ENCODE measurements around the gene GNG13.

GNG13 gene, protein sequence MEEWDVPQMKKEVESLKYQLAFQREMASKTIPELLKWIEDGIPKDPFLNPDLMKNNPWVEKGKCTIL

DNA sequence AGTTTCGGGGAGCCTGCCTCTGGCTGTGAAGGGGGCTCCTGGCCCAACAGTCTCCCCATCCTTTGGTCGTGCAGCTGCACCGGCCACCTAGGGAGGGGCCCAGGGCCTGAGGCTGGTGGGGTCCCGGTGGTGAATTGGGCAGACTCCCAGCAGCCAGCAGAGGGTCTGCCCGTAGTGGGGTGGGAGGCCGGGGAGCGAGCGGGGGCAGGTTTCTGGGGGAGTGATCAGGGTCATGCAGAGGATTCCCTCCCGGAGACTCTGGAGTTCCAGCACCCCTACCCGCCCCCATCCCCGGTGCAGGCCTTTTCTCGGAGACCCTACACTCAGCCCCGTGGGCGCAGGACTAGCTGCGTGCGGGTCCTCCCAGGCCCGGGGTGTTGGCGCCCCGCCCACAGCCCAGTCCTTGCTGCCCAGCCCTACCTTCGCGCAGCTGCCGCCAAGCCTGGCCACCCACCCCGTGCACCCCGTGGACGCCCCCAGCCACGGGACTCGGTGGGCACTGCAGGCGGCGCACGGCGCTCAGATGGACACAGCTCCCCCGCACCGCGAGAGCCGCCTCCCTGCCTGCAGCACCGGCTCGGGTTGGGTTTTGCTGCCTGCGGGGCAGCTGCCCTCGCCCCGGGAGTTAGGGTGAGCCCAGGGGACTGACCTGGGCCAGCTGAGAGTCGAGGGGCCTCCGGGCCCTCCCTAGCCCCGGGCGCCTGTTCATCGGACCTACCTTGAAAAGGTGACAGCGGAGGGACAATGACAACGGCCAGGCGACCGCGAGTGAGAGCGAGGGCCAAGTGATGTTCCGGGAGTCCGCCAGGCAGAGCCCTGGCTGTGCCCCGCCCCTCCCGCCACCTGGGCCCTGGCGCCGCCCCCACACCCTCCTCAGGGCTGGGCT lies at the start of gene GNG13:
Gene GNG13 (minus strand): TSS at position 787 of the 886 bp plus-strand sequence. CDS start 1,657 bp downstream, outside the sequence.
- H3K27ac ChIP-seq = no peak within 1 kb of the TSS; the same call in 1 of the 2 replicates
- TF ChIP-seq ZFX (IDR thresholded peaks at IDR 0.05) = no peak
- TF ChIP-seq, protein P1, sequence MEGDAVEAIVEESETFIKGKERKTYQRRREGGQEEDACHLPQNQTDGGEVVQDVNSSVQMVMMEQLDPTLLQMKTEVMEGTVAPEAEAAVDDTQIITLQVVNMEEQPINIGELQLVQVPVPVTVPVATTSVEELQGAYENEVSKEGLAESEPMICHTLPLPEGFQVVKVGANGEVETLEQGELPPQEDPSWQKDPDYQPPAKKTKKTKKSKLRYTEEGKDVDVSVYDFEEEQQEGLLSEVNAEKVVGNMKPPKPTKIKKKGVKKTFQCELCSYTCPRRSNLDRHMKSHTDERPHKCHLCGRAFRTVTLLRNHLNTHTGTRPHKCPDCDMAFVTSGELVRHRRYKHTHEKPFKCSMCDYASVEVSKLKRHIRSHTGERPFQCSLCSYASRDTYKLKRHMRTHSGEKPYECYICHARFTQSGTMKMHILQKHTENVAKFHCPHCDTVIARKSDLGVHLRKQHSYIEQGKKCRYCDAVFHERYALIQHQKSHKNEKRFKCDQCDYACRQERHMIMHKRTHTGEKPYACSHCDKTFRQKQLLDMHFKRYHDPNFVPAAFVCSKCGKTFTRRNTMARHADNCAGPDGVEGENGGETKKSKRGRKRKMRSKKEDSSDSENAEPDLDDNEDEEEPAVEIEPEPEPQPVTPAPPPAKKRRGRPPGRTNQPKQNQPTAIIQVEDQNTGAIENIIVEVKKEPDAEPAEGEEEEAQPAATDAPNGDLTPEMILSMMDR (conservative IDR thresholded peaks at IDR 0.05) = no peak

DNA sequence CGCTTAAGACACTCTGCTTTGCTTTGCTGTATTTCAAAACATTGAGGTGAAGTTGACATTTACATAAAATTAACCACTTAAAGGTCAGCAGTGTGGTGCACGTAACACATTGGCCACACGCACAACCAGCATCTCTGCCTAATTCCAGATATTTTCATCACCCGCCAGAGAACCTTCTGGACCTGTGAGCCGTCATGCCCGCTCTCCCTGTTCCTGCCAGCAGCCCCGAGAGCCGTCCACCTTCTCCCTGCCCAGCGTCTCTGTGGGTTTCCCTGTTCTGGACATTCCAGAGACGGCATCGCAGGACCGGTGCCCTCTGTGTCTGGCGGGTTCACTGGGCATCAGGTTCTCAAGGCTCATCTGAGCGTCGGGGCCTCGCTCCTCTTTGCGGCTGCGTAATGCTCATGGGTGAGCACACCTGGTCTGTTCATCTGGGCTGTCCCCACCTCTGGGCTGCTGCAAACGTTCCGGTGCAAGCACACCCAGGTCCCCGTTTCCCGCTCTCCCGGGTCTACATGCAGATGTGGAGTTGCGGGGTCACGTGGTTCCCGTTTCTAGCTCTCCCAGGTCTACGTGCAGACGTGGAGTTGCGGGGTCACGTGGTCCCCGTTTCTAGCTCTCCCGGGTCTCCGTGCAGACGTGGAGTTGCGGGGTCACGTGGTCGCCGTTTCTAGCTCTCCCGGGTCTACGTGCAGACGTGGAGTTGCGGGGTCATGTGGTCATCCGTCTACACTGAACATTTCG lies 48.1 kb upstream of the GNG13 start:
- no peak overlapping the region for H3K27ac ChIP-seq

DNA sequence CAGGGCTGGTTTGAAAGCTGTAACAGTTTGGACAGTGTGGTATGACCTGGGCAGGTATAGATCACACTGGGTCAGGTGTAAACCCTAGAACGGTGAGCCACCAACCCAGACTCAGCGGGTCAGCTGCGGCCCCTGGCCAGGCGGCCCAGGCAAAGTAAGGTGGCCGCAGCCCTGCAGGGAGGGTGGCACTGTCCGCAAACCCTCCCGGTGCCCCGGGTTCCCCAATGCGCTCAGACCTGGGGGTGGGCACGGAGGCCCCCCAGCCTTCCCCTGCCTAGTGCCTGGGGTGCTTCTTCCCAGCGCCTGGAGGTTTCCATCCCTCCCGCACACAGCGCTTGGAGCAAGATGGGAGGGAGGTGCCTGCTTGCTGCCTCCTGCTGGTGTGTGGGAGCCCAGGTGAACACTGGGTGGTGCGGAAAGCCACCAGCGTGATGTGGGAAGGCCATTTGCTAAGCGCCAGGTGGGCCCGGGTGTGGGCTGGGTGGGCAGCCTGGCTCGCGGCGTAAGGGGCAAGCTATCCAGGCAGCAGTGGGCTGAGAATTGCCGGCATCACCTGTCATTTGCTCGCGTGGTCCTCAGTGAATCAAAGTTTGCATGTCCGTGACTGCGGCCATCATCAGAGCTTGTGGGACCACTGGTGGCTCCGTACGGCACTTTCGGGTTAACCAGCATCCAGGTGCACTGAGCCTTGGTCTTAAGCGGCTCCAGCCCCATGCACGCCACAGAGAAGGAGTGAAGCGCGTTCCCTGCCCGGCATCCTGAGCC lies 47.3 kb upstream of the GNG13 start:
- TF ChIP-seq ZFX (IDR thresholded peaks at IDR 0.05) = no peak
- TF ChIP-seq, protein P1 (conservative IDR thresholded peaks at IDR 0.05) = no peak
- H3K27ac ChIP-seq = no peak overlapping the region

More for the DNA sequence above, 48.1 kb upstream of the GNG13 start:
- TF ChIP-seq ZFX (IDR thresholded peaks at IDR 0.05) = no peak
- TF ChIP-seq, protein P1 (conservative IDR thresholded peaks at IDR 0.05) = no peak

DNA sequence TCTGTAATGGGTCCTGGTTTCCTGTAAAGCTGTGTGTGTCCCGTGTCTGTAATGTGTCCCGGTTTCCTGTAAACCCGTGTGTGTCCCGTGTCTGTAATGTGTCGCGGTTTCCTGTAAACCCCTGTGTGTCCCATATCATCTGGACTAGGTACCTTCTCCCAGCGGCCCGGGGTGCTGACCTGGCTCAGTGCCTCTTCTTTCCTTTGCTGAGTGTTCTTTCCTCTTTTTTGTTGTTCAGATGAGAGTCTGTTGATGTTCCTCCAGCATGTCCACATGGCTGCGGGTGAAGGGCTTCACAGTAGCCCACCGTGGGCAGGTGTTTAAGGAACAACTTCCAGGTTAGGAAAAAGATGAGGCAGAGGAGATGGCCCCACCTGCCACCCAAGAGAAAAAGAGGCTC lies 46.6 kb upstream of the GNG13 start:
- no peak for TF ChIP-seq ZFX (IDR thresholded peaks at IDR 0.05)
- TF ChIP-seq, protein P1 (conservative IDR thresholded peaks at IDR 0.05) = no peak
- H3K27ac ChIP-seq = no peak overlapping the region

DNA sequence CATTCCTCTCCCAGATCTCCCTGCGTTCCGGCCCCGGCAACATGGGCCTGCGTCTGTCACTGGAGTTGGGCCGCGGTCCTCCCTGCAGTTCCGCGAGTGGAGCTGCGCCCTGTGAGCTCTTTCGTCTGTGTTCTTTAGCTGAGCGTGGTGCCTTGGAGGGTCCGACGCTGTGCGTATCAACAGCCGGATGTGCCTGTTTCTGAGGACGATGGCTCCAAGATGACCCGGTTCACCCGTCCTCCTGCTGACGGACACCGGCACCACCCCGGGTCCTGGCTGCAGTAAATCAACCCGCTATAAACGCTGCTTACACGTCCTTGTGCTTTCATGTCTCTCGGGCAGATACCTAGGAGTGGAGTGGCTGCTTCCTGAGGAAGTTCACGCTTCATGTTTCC lies 44.8 kb upstream of the GNG13 start:
- TF ChIP-seq ZFX (IDR thresholded peaks at IDR 0.05) = no peak
- TF ChIP-seq, protein P1 (conservative IDR thresholded peaks at IDR 0.05) = no peak
- no peak overlapping the region for H3K27ac ChIP-seq

DNA sequence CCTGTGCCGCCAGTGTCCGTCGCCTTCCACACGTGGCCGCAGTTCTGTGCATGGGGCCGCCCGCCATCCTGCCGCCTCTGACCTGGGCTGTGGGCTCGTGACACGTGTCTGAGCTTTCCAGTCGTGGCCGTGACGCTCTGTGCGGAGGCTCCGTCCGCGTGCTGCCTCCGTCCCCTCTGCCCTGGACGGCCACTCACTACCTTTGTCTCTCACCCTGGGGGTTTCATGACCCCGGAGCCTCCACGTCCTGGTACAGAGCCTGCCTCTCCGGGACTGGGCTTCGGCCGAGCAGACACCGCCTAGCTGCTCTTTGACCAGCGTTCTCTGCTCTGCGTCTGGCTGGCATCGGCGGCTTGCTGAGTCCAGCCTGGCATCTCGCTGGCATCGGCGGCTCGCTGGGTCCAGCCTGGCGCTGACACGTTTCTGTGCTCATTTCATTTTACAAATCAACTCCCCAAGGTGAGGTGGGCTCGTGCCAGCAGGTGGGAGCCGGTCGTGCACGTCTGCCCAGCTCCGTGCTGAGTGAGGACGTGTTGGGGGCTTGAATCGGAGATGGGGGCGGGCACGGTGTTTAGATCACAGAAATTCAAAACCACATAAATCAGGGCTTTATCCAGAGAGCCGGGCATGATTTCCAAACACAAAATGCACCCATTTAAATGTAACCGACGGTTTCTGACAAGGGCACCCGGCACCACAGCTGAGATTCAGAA lies 44.3 kb upstream of the GNG13 start:
- TF ChIP-seq ZFX (IDR thresholded peaks at IDR 0.05) = no peak
- TF ChIP-seq, protein P1 (conservative IDR thresholded peaks at IDR 0.05) = no peak
- H3K27ac ChIP-seq = no peak overlapping the region

Data from C4-2B (cell line).